Caco-2 (cell line): ENCODE measurements around the gene BCO2. TPM values are rescaled to one million over a fixed set of nuclear protein-coding genes. Genes with fewer than 3 reads are reported as not detected.

Experiments
- BruUV-seq: library from RNA; stranded (reverse); fragments of 400-500 nt; replicated peaks from 2 replicates; lab custom pipeline; 2021; lab: Mats Ljungman, UMichigan
- CTCF ChIA-PET: fragments of 300-600 bp; sonication (Branson Sonifier 250); formaldehyde crosslinking; loops from one replicate; lab custom pipeline; 2022; ENCODE audit warnings: antibody characterized with exemption; lab: Charles Lee
- POLR2A ChIA-PET: fragments of 300-600 bp; sonication (Branson Sonifier 250); formaldehyde crosslinking; loops from one replicate; lab custom pipeline; 2022; ENCODE audit warnings: antibody characterized with exemption; lab: Charles Lee
- DNase-seq, 2 experiments: peaks; one replicate each; pipeline versions ENCODE4 v3.0.0 to v3.0.0-alpha.2; 2020 to 2022
- H3K27me3 ChIP-seq: replicated peaks from 2 replicates; pipeline ENCODE4 v1.6.0; 2011; ENCODE audit warnings: low read length; ENCODE audit not compliant: control insufficient read depth, insufficient read depth
- H3K36me3 ChIP-seq: 2 replicates; pipeline ENCODE4 v1.5.1; 2011; ENCODE audit warnings: low read length; ENCODE audit not compliant: control insufficient read depth, insufficient read depth
- H3K4me1 ChIP-seq: fragments of 250-450 bp; sonication (Bioruptor Pico); 2 replicates; pipeline ENCODE4 v1.5.1; 2020; ENCODE audit warnings: mild to moderate bottlenecking
- H3K4me3 ChIP-seq: 2 replicates; pipeline ENCODE4 v1.5.1; 2011; ENCODE audit warnings: low read depth, mild to moderate bottlenecking, control low read depth, low read length
- H3K9me3 ChIP-seq: fragments of 250-450 bp; sonication (Bioruptor Pico); 2 replicates; pipeline ENCODE4 v1.5.1; 2020; ENCODE audit warnings: mild to moderate bottlenecking, moderate library complexity
- H3K27ac Mint-ChIP-seq: one replicate; pipeline ENCODE4 v1.8.0; 2022; ENCODE audit warnings: mixed read lengths; ENCODE audit not compliant: unreplicated experiment
- H3K27me3 Mint-ChIP-seq: one replicate; pipeline ENCODE4 v1.8.0; 2022; ENCODE audit warnings: mixed read lengths; ENCODE audit not compliant: insufficient read depth, unreplicated experiment
- H3K36me3 Mint-ChIP-seq: one replicate; pipeline ENCODE4 v1.8.0; 2022; ENCODE audit warnings: mild to moderate bottlenecking, mixed read lengths; ENCODE audit not compliant: insufficient read depth, unreplicated experiment
- H3K4me1 Mint-ChIP-seq: one replicate; pipeline ENCODE4 v1.8.0; 2022; ENCODE audit warnings: low read depth, mixed read lengths; ENCODE audit not compliant: unreplicated experiment
- H3K4me3 Mint-ChIP-seq: one replicate; pipeline ENCODE4 v1.8.0; 2022; ENCODE audit warnings: mild to moderate bottlenecking, moderate library complexity, mixed read lengths; ENCODE audit not compliant: unreplicated experiment
- H3K9me3 Mint-ChIP-seq: one replicate; pipeline ENCODE4 v1.8.0; 2022; ENCODE audit warnings: mixed read lengths; ENCODE audit not compliant: unreplicated experiment
- CTCF ChIP-seq, 2 experiments: fragments of 200-600 bp in 1 of 2; IDR thresholded peaks; 1 replicate in 1 of 2; 2 replicates in 1 of 2; pipeline versions ENCODE4 v1.5.1 to v1.8.0; 2011 to 2022; ENCODE audit warnings: antibody characterized with exemption in 1 of 2, control low read depth in 1 of 2, inconsistent platforms in 1 of 2, low read depth in 1 of 2, low read length in 1 of 2, mild to moderate bottlenecking in 1 of 2, moderate library complexity in 1 of 2; ENCODE audit not compliant: insufficient read depth in 1 of 2, severe bottlenecking in 1 of 2, unreplicated experiment in 1 of 2
- intact Hi-C: fragments of 100-400 bp; cut with micrococcal nuclease; formaldehyde crosslinking; loops from one replicate; pipeline ENCODE4 v1.10.0; 2022; ENCODE audit not compliant: unreplicated experiment
- total RNA-seq: library from RNA; stranded (reverse); gene quantifications from 2 replicates; pipeline ENCODE4 v1.2.3, GENCODE V29; 2022

The BCO2 gene
- total RNA-seq, 1 experiment from 2014 or later, result 2.2 TPM

GRCh38 chr11:112235750-112236390 lies 60.6 kb downstream of the BCO2 start:
- H3K27me3 Mint-ChIP-seq, result no peaks in the 10 kb centered on the region
- H3K4me3 ChIP-seq, result no peak overlapping the region
- peaks cover 78% of the 10 kb centered on the region for H3K36me3 Mint-ChIP-seq
- H3K4me1 Mint-ChIP-seq, result peaks cover 16% of the 10 kb centered on the region
- POLR2A ChIA-PET, result no interaction called here
- peaks cover 9% of the 10 kb centered on the region for H3K9me3 Mint-ChIP-seq
- TF ChIP-seq CTCF (IDR thresholded peaks at IDR 0.05; ENCODE audit: insufficient read depth in 1 of 2, low read depth in 1 of 2, low read length in 1 of 2, severe bottlenecking in 1 of 2, unreplicated experiment in 1 of 2), result no peak
- H3K4me3 Mint-ChIP-seq, result no peak overlapping the region
- no peaks in the 10 kb centered on the region for H3K9me3 ChIP-seq
- BruUV-seq, result no TSS peak
- intact Hi-C loops, result no loop called here
- H3K36me3 ChIP-seq, result peaks cover 3% of the 10 kb centered on the region; the same call in 1 of the 2 replicates
- CTCF ChIA-PET, result no interaction called here
- no peak for DNase-seq
- H3K4me1 ChIP-seq, result peaks cover under 1% of the 10 kb centered on the region; the same call in 1 of the 2 replicates
- H3K27me3 ChIP-seq, result no peaks in the 10 kb centered on the region
- H3K27ac Mint-ChIP-seq, result no peak overlapping the region

- BruUV-seq, result no TSS peak
- Histone ChIP-seq H3K4me1 (peaks cover 12% of the 10 kb centered on the region), H3K27me3 (no peaks in the 10 kb centered on the region), H3K9me3 (no peaks in the 10 kb centered on the region), H3K4me3 (no peak overlapping the region), H3K36me3 (peaks cover 3% of the 10 kb centered on the region; the same call in 1 of the 2 replicates)
- peaks cover 32% of the 10 kb centered on the region for H3K4me1 Mint-ChIP-seq
- no peak for DNase-seq
- no peak overlapping the region for H3K4me3 Mint-ChIP-seq
- ChIA-PET POLR2A (no interaction called here), CTCF (no interaction called here)
- intact Hi-C loops, result no loop called here
- H3K36me3 Mint-ChIP-seq, result peaks cover 76% of the 10 kb centered on the region
- peaks cover 16% of the 10 kb centered on the region for H3K9me3 Mint-ChIP-seq
- H3K27ac Mint-ChIP-seq, result no peak overlapping the region
- TF ChIP-seq CTCF (IDR thresholded peaks at IDR 0.05; ENCODE audit: insufficient read depth in 1 of 2, low read depth in 1 of 2, low read length in 1 of 2, severe bottlenecking in 1 of 2, unreplicated experiment in 1 of 2), result no peak
- H3K27me3 Mint-ChIP-seq, result no peaks in the 10 kb centered on the region
These were observed 62.1 kb downstream of the BCO2 start for GRCh38 chr11:112237451-112237850.

- H3K36me3 ChIP-seq, result peaks cover 3% of the 10 kb centered on the region; the same call in 1 of the 2 replicates
- H3K4me3 ChIP-seq, result no peak overlapping the region
- TF ChIP-seq CTCF (IDR thresholded peaks at IDR 0.05; ENCODE audit: insufficient read depth in 1 of 2, low read depth in 1 of 2, low read length in 1 of 2, severe bottlenecking in 1 of 2, unreplicated experiment in 1 of 2), result no peak
- peaks cover 76% of the 10 kb centered on the region for H3K36me3 Mint-ChIP-seq
- H3K27ac Mint-ChIP-seq, result no peak overlapping the region
- DNase-seq, result no peak
- ChIA-PET CTCF (no interaction called here), POLR2A (no interaction called here)
- peaks cover 20% of the 10 kb centered on the region for H3K9me3 Mint-ChIP-seq
- no peaks in the 10 kb centered on the region for H3K9me3 ChIP-seq
- intact Hi-C loops, result no loop called here
- H3K4me1 Mint-ChIP-seq, result peaks cover 32% of the 10 kb centered on the region
- no peaks in the 10 kb centered on the region for H3K27me3 Mint-ChIP-seq
- no peak overlapping the region for H3K4me3 Mint-ChIP-seq
- H3K27me3 ChIP-seq, result no peaks in the 10 kb centered on the region
- BruUV-seq, result no TSS peak
- peaks cover 12% of the 10 kb centered on the region for H3K4me1 ChIP-seq
These were observed 62.7 kb downstream of the BCO2 start for GRCh38 chr11:112238041-112238440.
